Upper lobe of left lung (tissue), 6 donors: ENCODE data around the gene CYP2J2. TPM values are rescaled to one million over a fixed set of nuclear protein-coding genes. Genes with fewer than 3 reads are reported as not detected.
A peak's percentile ranks its signal among the peaks of the same experiment; 100 is the strongest.

ENCODE experiments used
- ATAC-seq, 2 donors: fragments of 200-7000 bp; cut with Tn5 transposase; one replicate each; pipeline ENCODE4 v1.9.1; 2022; ENCODE audit warnings: mild to moderate bottlenecking in 2 of 2, moderate library complexity in 2 of 2; ENCODE audit not compliant: low FRiP score in 2 of 2
- DNase-seq, 2 donors: peaks; one replicate each; pipeline ENCODE4 v3.0.0-alpha.2; 2019 to 2020
- H3K27ac ChIP-seq, 4 donors: fragments of 200-600 bp; sonication (generic); one replicate each; pipeline ENCODE4 v1.5.1; 2016 to 2019
- H3K27me3 ChIP-seq, 4 donors: fragments of 200-600 bp; sonication (generic); one replicate each; pipeline ENCODE4 v1.5.1; 2017 to 2019
- H3K36me3 ChIP-seq, 4 donors: fragments of 200-600 bp; sonication (generic); one replicate each; pipeline ENCODE4 v1.5.1; 2016 to 2019
- H3K4me1 ChIP-seq, 4 donors: fragments of 200-600 bp; sonication (generic); one replicate each; pipeline ENCODE4 v1.5.1; 2018 to 2019
- H3K4me3 ChIP-seq, 4 donors: fragments of 200-600 bp; sonication (generic); one replicate each; pipeline ENCODE4 v1.5.1; 2017 to 2019; ENCODE audit warnings: mild to moderate bottlenecking in 2 of 4, moderate library complexity in 1 of 4
- H3K9me3 ChIP-seq, 4 donors: fragments of 200-600 bp; sonication (generic); one replicate each; pipeline ENCODE4 v1.5.1; 2018 to 2019
- CTCF ChIP-seq, 6 experiments: fragments of 450-650 bp in 4 of 6; fragments of 200-600 bp in 2 of 6; sonication (generic) in 2 of 6; IDR thresholded peaks; one replicate each; pipeline ENCODE4 v1.5.1; 2016 to 2019; ENCODE audit warnings: antibody characterized with exemption in 6 of 6
- EP300 ChIP-seq, 4 donors: sonication (generic); formaldehyde crosslinking; IDR thresholded peaks; one replicate each; pipeline ENCODE4 v1.5.1; 2017; ENCODE audit warnings: antibody characterized with exemption in 4 of 4, control low read depth in 2 of 4
- POLR2A ChIP-seq, 4 donors: fragments of 450-650 bp; IDR thresholded peaks; one replicate each; pipeline ENCODE4 v1.5.1; 2016 to 2017; ENCODE audit warnings: antibody characterized with exemption in 4 of 4, mild to moderate bottlenecking in 2 of 4
- POLR2AphosphoS5 ChIP-seq, 2 donors: sonication (generic); formaldehyde crosslinking; IDR thresholded peaks; one replicate each; pipeline ENCODE4 v1.5.1; 2017; ENCODE audit warnings: antibody characterized with exemption in 2 of 2
- WGBS, 2 donors: methylation state at CpG; one replicate each; pipeline ENCODE4 v1.1.5; 2017 to 2018; 5-methylcytosine and 5-hydroxymethylcytosine counted together
- total RNA-seq, 6 donors: library from RNA; depleted of rRNA in 4 of 6; stranded (reverse); fragments of >200 nt in 4 of 6; gene quantifications; one replicate each; pipeline versions ENCODE4 v1.1.0 to v1.2.1, GENCODE V29; 2016 to 2021
- donor health status: DM: no; HTN: no; CAD: no; lungs with moderate emphysema.
- donor health status: DM: no; HTN: yes; CAD: no; lungs with severe emphysema.

The CYP2J2 gene
- total RNA-seq, 6 donors from 2014 or later = 1.4 to 13.1 (median 1.8) TPM

- no peak for TF ChIP-seq POLR2AphosphoS5 (IDR thresholded peaks at IDR 0.05)
- TF ChIP-seq CTCF (IDR thresholded peaks at IDR 0.05) = no peak
- no peak for TF ChIP-seq EP300 (IDR thresholded peaks at IDR 0.05)
- TF ChIP-seq POLR2A (IDR thresholded peaks at IDR 0.05) = no peak
- Histone ChIP-seq H3K4me3 (no peak overlapping the region), H3K4me1 (peaks cover 0 to 17% (median 4%) of the 10 kb centered on the region in 4 donors), H3K36me3 (no peaks in the 10 kb centered on the region), H3K9me3 (no peaks in the 10 kb centered on the region), H3K27me3 (no peaks in the 10 kb centered on the region), H3K27ac (no peak overlapping the region)
- ATAC-seq = peak in 1 of 2 donors; percentile 64
- no peak for DNase-seq
- WGBS, 2 donors = 22 to 35% methylated on average over 1 of the region's 1 CpG
Observed at GRCh38 chr1:59901770-59902388, 24.7 kb downstream of the CYP2J2 start.

GRCh38 chr1:59900640-59901039 is 25.9 kb downstream of the CYP2J2 start:
- no peaks in the 10 kb centered on the region for H3K36me3 ChIP-seq
- DNase-seq = no peak
- no peak overlapping the region for H3K27ac ChIP-seq
- H3K9me3 ChIP-seq = no peaks in the 10 kb centered on the region
- H3K4me1 ChIP-seq = peaks cover 0 to 17% (median 4%) of the 10 kb centered on the region in 4 donors
- H3K4me3 ChIP-seq = no peak overlapping the region
- H3K27me3 ChIP-seq = no peaks in the 10 kb centered on the region
- ATAC-seq = peak in 1 of 2 donors; percentile 14
- 66 to 80% methylated on average over 2 of the region's 2 CpGs for WGBS, 2 donors
- TF ChIP-seq POLR2A (IDR thresholded peaks at IDR 0.05) (no peak), POLR2AphosphoS5 (IDR thresholded peaks at IDR 0.05) (no peak), EP300 (IDR thresholded peaks at IDR 0.05) (no peak), CTCF (IDR thresholded peaks at IDR 0.05) (no peak)

- WGBS, 2 donors = 36 to 54% methylated on average over 3 of the region's 3 CpGs
- no peak overlapping the region for H3K27ac ChIP-seq
- no peaks in the 10 kb centered on the region for H3K27me3 ChIP-seq
- no peaks in the 10 kb centered on the region for H3K36me3 ChIP-seq
- H3K4me1 ChIP-seq = peaks cover 0 to 17% (median 4%) of the 10 kb centered on the region in 4 donors
- ATAC-seq (no peak), DNase-seq (no peak)
- no peaks in the 10 kb centered on the region for H3K9me3 ChIP-seq
- no peak for TF ChIP-seq EP300 (IDR thresholded peaks at IDR 0.05)
- no peak for TF ChIP-seq POLR2AphosphoS5 (IDR thresholded peaks at IDR 0.05)
- no peak overlapping the region for H3K4me3 ChIP-seq
Observed at GRCh38 chr1:59898927-59899326, 27.6 kb downstream of the CYP2J2 start.

GRCh38 chr1:59897165-59897564 is 29.4 kb downstream of the CYP2J2 start:
- TF ChIP-seq POLR2A (IDR thresholded peaks at IDR 0.05) (no peak), CTCF (IDR thresholded peaks at IDR 0.05) (no peak), EP300 (IDR thresholded peaks at IDR 0.05) (no peak), POLR2AphosphoS5 (IDR thresholded peaks at IDR 0.05) (no peak)
- Histone ChIP-seq H3K9me3 (no peaks in the 10 kb centered on the region), H3K27ac (no peak overlapping the region), H3K4me1 (peaks cover 0 to 12% (median 3%) of the 10 kb centered on the region in 4 donors), H3K36me3 (no peaks in the 10 kb centered on the region), H3K4me3 (no peak overlapping the region), H3K27me3 (no peaks in the 10 kb centered on the region)
- ATAC-seq (no peak), DNase-seq (no peak)
- 79 to 89% methylated on average over 2 of the region's 2 CpGs for WGBS, 2 donors

- no peaks in the 10 kb centered on the region for H3K36me3 ChIP-seq
- TF ChIP-seq EP300 (IDR thresholded peaks at IDR 0.05) (peak in 1 of 4 donors; percentile 29), POLR2A (IDR thresholded peaks at IDR 0.05) (no peak), CTCF (IDR thresholded peaks at IDR 0.05) (no peak), POLR2AphosphoS5 (IDR thresholded peaks at IDR 0.05) (no peak)
- peak in 1 of 2 donors; percentile 26 for DNase-seq
- H3K9me3 ChIP-seq = peaks cover 0 to 3% (median 0%) of the 10 kb centered on the region in 4 donors
- no peaks in the 10 kb centered on the region for H3K27me3 ChIP-seq
- 78 to 82% methylated on average over 7 of the region's 7 CpGs for WGBS, 2 donors
- no peak overlapping the region for H3K4me3 ChIP-seq
- H3K27ac ChIP-seq = peak overlapping the region in 3 of 4 donors; percentile 25 to 73 (median 53)
- ATAC-seq = peak; percentile 42 to 82
- H3K4me1 ChIP-seq = peaks cover 0 to 4% (median 0%) of the 10 kb centered on the region in 4 donors
Observed at GRCh38 chr1:59892841-59893811, 33.4 kb downstream of the CYP2J2 start.
